OCI-LY1 (cell line): ENCODE results near the gene TTC28.

Source experiments
- H2AFZ ChIP-seq: fragments of 200-600 bp; sonication (generic), shearing (Covaris generic); 2 replicates; pipeline ENCODE4 v1.6.0; 2014; ENCODE audit warnings: antibody characterized with exemption, mild to moderate bottlenecking, low read length
- H3F3A ChIP-seq: fragments of 200-600 bp; sonication (generic), shearing (Covaris generic); 2 replicates; pipeline ENCODE4 v1.6.0; 2014; ENCODE audit warnings: mild to moderate bottlenecking, antibody characterized with exemption, low read length, moderate library complexity; ENCODE audit not compliant: insufficient read depth
- H3K27ac ChIP-seq: fragments of 200-600 bp; sonication (generic); 2 replicates; pipeline ENCODE4 v1.5.1; 2014; ENCODE audit warnings: low read length, mixed run types, mild to moderate bottlenecking, low read depth; ENCODE audit not compliant: poor library complexity, severe bottlenecking
- H3K27me3 ChIP-seq: fragments of 200-600 bp; sonication (generic); 2 replicates; pipeline ENCODE4 v1.6.0; 2014; ENCODE audit warnings: antibody characterized with exemption, mild to moderate bottlenecking, low read length, moderate library complexity; ENCODE audit not compliant: insufficient read depth
- H3K36me3 ChIP-seq: fragments of 200-600 bp; sonication (generic); 2 replicates; pipeline ENCODE4 v1.6.1; 2014; ENCODE audit warnings: mild to moderate bottlenecking, antibody characterized with exemption, low read length, moderate library complexity, mixed read lengths; ENCODE audit not compliant: insufficient read depth
- H3K4me1 ChIP-seq: fragments of 200-600 bp; sonication (generic); 2 replicates; pipeline ENCODE4 v1.5.1; 2014; ENCODE audit warnings: mild to moderate bottlenecking, low read length, moderate library complexity; ENCODE audit not compliant: insufficient read depth, severe bottlenecking
- H3K4me2 ChIP-seq: fragments of 200-600 bp; sonication (generic), shearing (Covaris generic); 2 replicates; pipeline ENCODE4 v1.6.1; 2014; ENCODE audit warnings: low read length
- H3K4me3 ChIP-seq: fragments of 200-600 bp; sonication (generic); 2 replicates; pipeline ENCODE4 v1.5.1; 2014; ENCODE audit warnings: low read length, low read depth, mild to moderate bottlenecking, mixed read lengths; ENCODE audit not compliant: poor library complexity, severe bottlenecking
- H3K79me2 ChIP-seq: fragments of 200-600 bp; shearing (Covaris generic); 2 replicates; pipeline ENCODE4 v1.6.1; 2016; ENCODE audit warnings: mixed run types, low read length, mixed read lengths; ENCODE audit not compliant: insufficient read depth
- H3K9ac ChIP-seq: fragments of 200-600 bp; sonication (generic), shearing (Covaris generic); 2 replicates; pipeline ENCODE4 v1.6.1; 2014; ENCODE audit warnings: mild to moderate bottlenecking, low read length, mixed read lengths
- H3K9me2 ChIP-seq: fragments of 200-600 bp; sonication (generic), shearing (Covaris generic); 2 replicates; pipeline ENCODE4 v1.6.1; 2014; ENCODE audit warnings: low read depth, mild to moderate bottlenecking, low read length, mixed read lengths
- H3K9me3 ChIP-seq: fragments of 200-600 bp; shearing (Covaris generic); 2 replicates; pipeline ENCODE4 v1.6.1; 2014; ENCODE audit warnings: low read length, mixed read lengths
- H4K20me1 ChIP-seq: fragments of 200-600 bp; sonication (generic), shearing (Covaris generic); 2 replicates; pipeline ENCODE4 v1.6.0; 2016; ENCODE audit warnings: mild to moderate bottlenecking, low read length; ENCODE audit not compliant: insufficient read depth
- CTCF ChIP-seq: fragments of 200-600 bp; sonication (generic), shearing (Covaris generic); IDR thresholded peaks from 2 replicates; pipeline ENCODE4 v1.5.1; 2017; ENCODE audit warnings: mild to moderate bottlenecking, antibody characterized with exemption, low read length, moderate library complexity, mixed read lengths
- EZH2 ChIP-seq: fragments of 200-600 bp; sonication (generic), shearing (Covaris generic); IDR thresholded peaks from 2 replicates; pipeline ENCODE4 v1.8.0; 2017; ENCODE audit warnings: borderline replicate concordance, mixed run types, mild to moderate bottlenecking, antibody characterized with exemption, low read length, moderate library complexity, mixed read lengths

Gene TTC28

GRCh38 chr22:28268850-28269249 is 410.8 kb downstream of the TTC28 start:
- no peaks in the 10 kb centered on the region for H4K20me1 ChIP-seq
- no peak for TF ChIP-seq EZH2
- TF ChIP-seq CTCF = no peak
- no peaks in the 10 kb centered on the region for H3K9me3 ChIP-seq
- H3K4me2 ChIP-seq = no peak overlapping the region
- no peak overlapping the region for H2AFZ ChIP-seq
- H3K4me3 ChIP-seq = no peak overlapping the region
- H3K9me2 ChIP-seq = no peaks in the 10 kb centered on the region
- no peaks in the 10 kb centered on the region for H3K27me3 ChIP-seq
- H3K4me1 ChIP-seq = no peaks in the 10 kb centered on the region
- H3K36me3 ChIP-seq = no peaks in the 10 kb centered on the region
- H3K27ac ChIP-seq = no peak overlapping the region
- H3K9ac ChIP-seq = no peak overlapping the region
- no peaks in the 10 kb centered on the region for H3K79me2 ChIP-seq
- H3F3A ChIP-seq = no peaks in the 10 kb centered on the region

- Histone ChIP-seq H3K27me3 (no peaks in the 10 kb centered on the region), H3K9me3 (no peaks in the 10 kb centered on the region), H3K36me3 (no peaks in the 10 kb centered on the region), H4K20me1 (no peaks in the 10 kb centered on the region), H3K4me2 (no peak overlapping the region), H3K27ac (no peak overlapping the region), H3K9ac (no peak overlapping the region), H2AFZ (no peak overlapping the region), H3K4me3 (no peak overlapping the region), H3K4me1 (no peaks in the 10 kb centered on the region), H3F3A (no peaks in the 10 kb centered on the region), H3K9me2 (no peaks in the 10 kb centered on the region), H3K79me2 (no peaks in the 10 kb centered on the region)
- TF ChIP-seq CTCF (no peak), EZH2 (no peak)
These were observed 411.5 kb downstream of the TTC28 start for GRCh38 chr22:28268171-28268570.

GRCh38 chr22:28260619-28261018 is 419.0 kb downstream of the TTC28 start:
- H3K36me3 ChIP-seq = no peaks in the 10 kb centered on the region
- no peak overlapping the region for H3K9ac ChIP-seq
- no peak for TF ChIP-seq EZH2
- no peak for TF ChIP-seq CTCF
- no peaks in the 10 kb centered on the region for H3K9me2 ChIP-seq
- H4K20me1 ChIP-seq = no peaks in the 10 kb centered on the region
- no peak overlapping the region for H3K4me2 ChIP-seq
- H3K9me3 ChIP-seq = no peaks in the 10 kb centered on the region
- H3K79me2 ChIP-seq = no peaks in the 10 kb centered on the region
- H2AFZ ChIP-seq = no peak overlapping the region
- H3F3A ChIP-seq = no peaks in the 10 kb centered on the region
- H3K27me3 ChIP-seq = no peaks in the 10 kb centered on the region
- no peak overlapping the region for H3K27ac ChIP-seq
- H3K4me1 ChIP-seq = no peaks in the 10 kb centered on the region
- no peak overlapping the region for H3K4me3 ChIP-seq
